K562 (cell line): ENCODE results near the gene USP46. TPM values are rescaled to one million over a fixed set of nuclear protein-coding genes. Genes with fewer than 3 reads are reported as not detected.

Experiments
- ATAC-seq: fragments of 200-7000 bp; cut with Tn5 transposase; 3 replicates; pipeline ENCODE4 v1.9.1; 2020; ENCODE audit warnings: moderate library complexity
- BruUV-seq: library from RNA; stranded (reverse); fragments of 400-500 nt; replicated peaks from 2 replicates; lab custom pipeline; 2021; lab: Mats Ljungman, UMichigan
- CTCF ChIA-PET: fragments of 300-600 bp; formaldehyde crosslinking; extraction: SDS; loops from one replicate; lab custom pipeline; 2021; ENCODE audit warnings: low intra/inter-chr PET ratio; lab: Yijun Ruan, JAX
- POLR2A ChIA-PET: fragments of 300-600, 350-650 bp; sonication (Branson Sonifier 250); formaldehyde crosslinking; extraction: SDS; loops from one replicate; lab custom pipeline; 2021; ENCODE audit warnings: antibody characterized with exemption, inconsistent platforms; lab: Yijun Ruan, JAX
- DNase-seq, 4 experiments: peaks; one replicate each; pipeline versions ENCODE4 v3.0.0 to v3.0.0-alpha.2; 2011 to 2018; ENCODE audit warnings: low spot score in 3 of 4, mixed read lengths in 3 of 4; ENCODE audit errors: extremely low read depth in 1 of 4
- FAIRE-seq: peaks from 2 replicates; lab custom pipeline; 2011; peaks lifted over from hg19 to GRCh38; lab: Jason Lieb, UNC
- H2AFZ ChIP-seq: 2 replicates; pipeline ENCODE4 v1.6.0; 2011; ENCODE audit warnings: low read depth, low read length, control low read depth, inconsistent platforms
- H3K27ac ChIP-seq: fragments of 200-600 bp; 3 replicates; pipeline ENCODE4 v1.8.0; 2011; ENCODE audit warnings: low read depth, mild to moderate bottlenecking, control low read depth, inconsistent platforms, low read length, moderate library complexity, mixed read lengths; ENCODE audit errors: extremely low read depth
- H3K27me3 ChIP-seq, 2 experiments: fragments of 300-600 bp in 1 of 2; 2 replicates in 1 of 2; 3 replicates in 1 of 2; pipeline versions ENCODE4 v1.6.0 to v1.8.0; 2011; ENCODE audit warnings: inconsistent platforms in 2 of 2, low read length in 2 of 2, mild to moderate bottlenecking in 1 of 2, mixed read lengths in 1 of 2, moderate library complexity in 1 of 2; ENCODE audit not compliant: control insufficient read depth in 2 of 2, insufficient read depth in 2 of 2
- H3K36me3 ChIP-seq: fragments of 300-600 bp; 3 replicates; pipeline ENCODE4 v1.8.0; 2011; ENCODE audit warnings: mild to moderate bottlenecking, low read length, inconsistent platforms; ENCODE audit not compliant: control insufficient read depth, insufficient read depth
- H3K4me1 ChIP-seq, 2 experiments: fragments of 200-600 bp in 1 of 2; replicated peaks in 1 of 2; 2 replicates in 1 of 2; 3 replicates in 1 of 2; pipeline versions ENCODE4 v1.5.1 to v1.8.0; 2011; ENCODE audit warnings: inconsistent platforms in 2 of 2, low read length in 2 of 2, mild to moderate bottlenecking in 1 of 2, mixed read lengths in 1 of 2, moderate library complexity in 1 of 2; ENCODE audit not compliant: control insufficient read depth in 2 of 2, insufficient read depth in 2 of 2
- H3K4me2 ChIP-seq: 2 replicates; pipeline ENCODE4 v1.6.1; 2011; ENCODE audit warnings: low read length, control low read depth, inconsistent platforms, mixed read lengths; ENCODE audit not compliant: insufficient read depth
- H3K4me3 ChIP-seq: fragments of 200-600 bp; sonication (generic), shearing (Covaris generic); 2 replicates; pipeline ENCODE4 v1.5.1; 2016; ENCODE audit warnings: control low read depth, inconsistent platforms
- H3K79me2 ChIP-seq: fragments of 200-600 bp; 3 replicates; pipeline ENCODE4 v1.8.0; 2011; ENCODE audit warnings: low read length, inconsistent platforms; ENCODE audit not compliant: control insufficient read depth, insufficient read depth
- H3K9ac ChIP-seq, 2 experiments: 2 replicates each; pipeline versions ENCODE4 v1.6.0 to v1.6.1; 2011; ENCODE audit warnings: low read depth in 2 of 2, low read length in 2 of 2, control low read depth in 1 of 2, inconsistent platforms in 1 of 2, mild to moderate bottlenecking in 1 of 2, mixed read lengths in 1 of 2; ENCODE audit not compliant: insufficient read depth in 1 of 2
- H3K9me1 ChIP-seq: one replicate; pipeline ENCODE4 v1.6.0; 2011; ENCODE audit warnings: inconsistent platforms, mild to moderate bottlenecking, low read length, moderate library complexity; ENCODE audit not compliant: control insufficient read depth, insufficient read depth
- H3K9me3 ChIP-seq: replicated peaks from 2 replicates; pipeline ENCODE4 v1.5.1; 2011; ENCODE audit warnings: low read depth, low read length, inconsistent platforms; ENCODE audit not compliant: control insufficient read depth, insufficient read depth
- H4K20me1 ChIP-seq: replicated peaks from 2 replicates; pipeline ENCODE4 v1.6.1; 2011; ENCODE audit warnings: low read length, inconsistent platforms, mixed read lengths; ENCODE audit not compliant: control insufficient read depth, insufficient read depth
- GATAD2B ChIP-seq: fragments of 450-650 bp; IDR thresholded peaks from 2 replicates; pipeline ENCODE4 v1.6.1; 2017; ENCODE audit warnings: mild to moderate bottlenecking, borderline replicate concordance
- HMG20B ChIP-seq: fragments of 250-450 bp; sonication (Bioruptor Pico); IDR thresholded peaks from 2 replicates; pipeline ENCODE4 v1.5.0; 2021; ENCODE audit warnings: mild to moderate bottlenecking
- TAF15 ChIP-seq: fragments of 200-400 bp; formaldehyde crosslinking; IDR thresholded peaks from 2 replicates; pipeline ENCODE4 v1.6.1; 2017; ENCODE audit warnings: mild to moderate bottlenecking, low read depth, low read length, moderate library complexity
- TRIM28 ChIP-seq: fragments of 450-650 bp; IDR thresholded peaks from 2 replicates; pipeline ENCODE4 v1.6.1; 2017
- WHSC1 ChIP-seq: IDR thresholded peaks from one replicate; pipeline ENCODE4 v1.6.1; 2012; ENCODE audit warnings: low read length, control low read depth, inconsistent platforms
- ZFX ChIP-seq: sonication (generic); formaldehyde crosslinking; IDR thresholded peaks from 2 replicates; pipeline ENCODE4 v1.8.0; 2022; ENCODE audit warnings: mild to moderate bottlenecking, missing genetic modification reagents, moderate library complexity
- WGBS: fragments of 100-300 bp; shearing (Covaris generic); methylation state at CpG from one replicate; pipeline ENCODE4 v1.1.6; 2016; ENCODE audit warnings: low coverage, mixed read lengths; ENCODE audit not compliant: insufficient coverage; ENCODE audit errors: missing lambda C conversion rate; 5-methylcytosine and 5-hydroxymethylcytosine counted together
- in situ Hi-C: fragments of 300-500 bp; cut with MboI; formaldehyde crosslinking; loops from 4 replicates; pipeline ENCODE4 v1.15.0; 2018; ENCODE audit warnings: inconsistent platforms, mixed read lengths
- intact Hi-C: fragments of 100-400 bp; cut with micrococcal nuclease; formaldehyde crosslinking; loops from 2 replicates; pipeline ENCODE4 v1.14.2; 2022
- polyA plus RNA-seq, 8 experiments: library from polyadenylated mRNA; depleted of rRNA in 4 of 8; stranded (reverse) in 5 of 8; unstranded in 3 of 8; fragments of >200 nt; fragmentation: Nextera tagmentation in 2 of 8; fragmentation: Illumina TruSeq in 1 of 8; extraction: Ambion mirVana in 2 of 8; extraction: Trizol in 1 of 8; gene quantifications; 2 replicates each; pipeline versions ENCODE4 v1.2.1 to v1.2.3, GENCODE V29; 2011 to 2014; ENCODE audit warnings: inconsistent platforms in 1 of 8, missing spikeins in 1 of 8
- total RNA-seq, 7 experiments: library from RNA; depleted of rRNA in 6 of 7; stranded (reverse); fragments of >200 nt in 6 of 7; fragmentation: Illumina TruSeq in 2 of 7; extraction: Trizol in 2 of 7; gene quantifications; 2 replicates each; pipeline versions ENCODE4 v1.2.1 to v1.2.3, GENCODE V29; 2011 to 2021; ENCODE audit warnings: low replicate concordance in 1 of 7

USP46 gene
- total and polyA plus RNA-seq, 9 of the 15 experiments (the other 6 are each of a cell fraction or from before 2014, with no cell fraction given): 3.0 to 11.7 (median 8.4) TPM

GRCh38 chr4:52640808-52641565, 18.1 kb downstream of the USP46 start:
- no TSS peak for BruUV-seq
- 38% methylated on average over 6 of the region's 6 CpGs for WGBS
- DNase-seq: no peak
- Histone ChIP-seq H3K27me3 (no peaks in the 10 kb centered on the region), H3K36me3 (no peaks in the 10 kb centered on the region), H3K9me3 (no peaks in the 10 kb centered on the region), H3K79me2 (no peaks in the 10 kb centered on the region), H3K9me1 (no peaks in the 10 kb centered on the region), H3K27ac (no peak overlapping the region), H4K20me1 (no peaks in the 10 kb centered on the region), H3K4me3 (no peak overlapping the region), H3K4me1 (no peaks in the 10 kb centered on the region), H3K4me2 (no peak overlapping the region), H3K9ac (no peak overlapping the region), H2AFZ (no peak overlapping the region)
- in situ Hi-C loops (no loop called here), intact Hi-C loops (no loop called here)
- FAIRE-seq: no peak
- TF ChIP-seq WHSC1 (no peak), HMG20B (CRISPR knock-in tag) (no peak), GATAD2B (no peak), TAF15 (no peak), ZFX (CRISPR knock-in tag) (no peak), TRIM28 (no peak)
- ChIA-PET CTCF (interaction anchor here (0.7 kb wide), 1 partner anchor 13 kb away, joined by 5 read pairs; no protein-coding TSS in a partner anchor), POLR2A (interaction anchor here (0.7 kb wide), 1 partner anchor 129 kb away, joined by 3 read pairs; no protein-coding TSS in a partner anchor)
- no peak for ATAC-seq
